Uterus (tissue), 4 donors: ENCODE data around the gene THG1L. TPM values are rescaled to one million over a fixed set of nuclear protein-coding genes. Genes with fewer than 3 reads are reported as not detected.

Source experiments
- DNase-seq, 2 donors: peaks; one replicate each; pipeline ENCODE4 v3.0.0-alpha.2; 2019 to 2020
- H3K27ac ChIP-seq, 2 donors: fragments of 200-600 bp; sonication (generic); 1 replicate in 1 of 2; 2 replicates in 1 of 2; pipeline ENCODE4 v1.5.1; 2016 to 2018
- H3K27me3 ChIP-seq, 2 donors: fragments of 200-600 bp; sonication (generic); one replicate each; pipeline ENCODE4 v1.5.1; 2018 to 2019; ENCODE audit warnings: control low read depth in 1 of 2
- H3K36me3 ChIP-seq, 2 donors: fragments of 200-600 bp; sonication (generic); one replicate each; pipeline ENCODE4 v1.5.1; 2019; ENCODE audit warnings: control low read depth in 1 of 2
- H3K4me1 ChIP-seq, 2 donors: fragments of 200-600 bp; sonication (generic); one replicate each; pipeline ENCODE4 v1.5.1; 2018 to 2019; ENCODE audit warnings: control low read depth in 1 of 2
- H3K4me3 ChIP-seq, 2 donors: fragments of 200-600 bp; sonication (generic); 1 replicate in 1 of 2; 2 replicates in 1 of 2; pipeline ENCODE4 v1.5.1; 2018 to 2019; ENCODE audit warnings: mild to moderate bottlenecking in 1 of 2
- H3K9me3 ChIP-seq, 2 donors: fragments of 200-600 bp; sonication (generic); one replicate each; pipeline ENCODE4 v1.5.1; 2019; ENCODE audit warnings: control low read depth in 1 of 2
- POLR2A ChIP-seq, 2 donors: fragments of 450-650 bp; IDR thresholded peaks; one replicate each; pipeline ENCODE4 v1.6.1; 2016; ENCODE audit warnings: antibody characterized with exemption in 2 of 2, mild to moderate bottlenecking in 1 of 2, moderate library complexity in 1 of 2
- intact Hi-C: fragments of 100-400 bp; cut with DNase I; formaldehyde crosslinking; loops from one replicate; pipeline ENCODE4 v1.15.1; 2023; ENCODE audit warnings: low total_unique reads
- total RNA-seq, 4 donors: library from RNA; depleted of rRNA in 3 of 4; stranded (reverse); fragments of >200 nt in 3 of 4; gene quantifications; one replicate each; pipeline versions ENCODE4 v1.1.0 to v1.2.4, GENCODE V29; 2014 to 2023
- TF ChIP-seq, protein P1 (sequence below), 4 experiments: fragments of 200-600 bp in 2 of 4; fragments of 450-650 bp in 2 of 4; sonication (generic) in 2 of 4; IDR thresholded peaks; one replicate each; pipeline ENCODE4 v1.5.1; 2016 to 2019; ENCODE audit warnings: antibody characterized with exemption in 4 of 4, mild to moderate bottlenecking in 2 of 4, moderate library complexity in 1 of 4
- donor health status: DM: yes; HTN: yes; CAD: no.

The THG1L gene
- total RNA-seq, 4 donors from 2014 or later = 6.5 to 29.2 (median 19.6) TPM

DNA sequence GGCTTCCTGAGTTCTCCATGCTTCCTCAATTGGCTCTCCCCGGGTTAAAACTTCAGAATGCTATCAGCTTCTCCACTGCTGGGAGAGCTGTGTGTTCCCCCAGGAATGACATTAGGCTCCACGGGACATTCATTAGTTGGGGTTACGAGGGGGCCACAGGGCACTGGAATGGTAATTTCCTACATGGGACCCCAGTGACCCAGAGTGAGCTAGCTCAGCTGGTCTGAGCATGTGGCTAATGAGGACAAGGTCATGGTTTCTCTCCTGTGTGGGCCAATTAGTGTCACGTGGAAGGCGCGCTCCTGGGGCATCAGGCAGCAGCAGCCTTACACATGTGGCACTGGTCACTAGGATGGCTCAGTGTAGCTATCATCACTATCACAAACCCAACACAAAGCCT is 33.3 kb downstream of the THG1L start:
- DNase-seq = no peak
- no peak overlapping the region for H3K27ac ChIP-seq
- no peak overlapping the region for H3K4me3 ChIP-seq
- no peaks in the 10 kb centered on the region for H3K27me3 ChIP-seq
- TF ChIP-seq, protein P1, sequence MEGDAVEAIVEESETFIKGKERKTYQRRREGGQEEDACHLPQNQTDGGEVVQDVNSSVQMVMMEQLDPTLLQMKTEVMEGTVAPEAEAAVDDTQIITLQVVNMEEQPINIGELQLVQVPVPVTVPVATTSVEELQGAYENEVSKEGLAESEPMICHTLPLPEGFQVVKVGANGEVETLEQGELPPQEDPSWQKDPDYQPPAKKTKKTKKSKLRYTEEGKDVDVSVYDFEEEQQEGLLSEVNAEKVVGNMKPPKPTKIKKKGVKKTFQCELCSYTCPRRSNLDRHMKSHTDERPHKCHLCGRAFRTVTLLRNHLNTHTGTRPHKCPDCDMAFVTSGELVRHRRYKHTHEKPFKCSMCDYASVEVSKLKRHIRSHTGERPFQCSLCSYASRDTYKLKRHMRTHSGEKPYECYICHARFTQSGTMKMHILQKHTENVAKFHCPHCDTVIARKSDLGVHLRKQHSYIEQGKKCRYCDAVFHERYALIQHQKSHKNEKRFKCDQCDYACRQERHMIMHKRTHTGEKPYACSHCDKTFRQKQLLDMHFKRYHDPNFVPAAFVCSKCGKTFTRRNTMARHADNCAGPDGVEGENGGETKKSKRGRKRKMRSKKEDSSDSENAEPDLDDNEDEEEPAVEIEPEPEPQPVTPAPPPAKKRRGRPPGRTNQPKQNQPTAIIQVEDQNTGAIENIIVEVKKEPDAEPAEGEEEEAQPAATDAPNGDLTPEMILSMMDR (IDR thresholded peaks at IDR 0.05) = no peak
- TF ChIP-seq POLR2A (IDR thresholded peaks at IDR 0.05) = no peak
- H3K4me1 ChIP-seq = no peaks in the 10 kb centered on the region
- H3K9me3 ChIP-seq = no peaks in the 10 kb centered on the region
- no peaks in the 10 kb centered on the region for H3K36me3 ChIP-seq
- intact Hi-C loops = no loop called here

DNA sequence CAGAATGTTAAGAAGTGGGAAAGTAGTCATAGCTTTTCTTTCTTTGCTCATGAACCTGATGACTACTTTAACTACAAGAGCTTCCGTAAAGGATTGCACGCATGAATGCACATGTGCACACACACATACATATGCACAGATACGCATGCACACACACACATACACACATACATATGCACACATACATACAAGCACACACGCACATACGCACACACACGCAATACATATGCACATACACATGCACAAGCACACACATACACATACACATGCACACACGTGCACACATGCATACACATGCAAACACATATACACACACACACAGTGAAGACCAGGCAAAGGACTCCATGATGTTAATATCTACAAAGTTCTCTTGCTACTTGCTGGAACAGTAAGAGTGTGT is 35.2 kb downstream of the THG1L start:
- no peak overlapping the region for H3K4me3 ChIP-seq
- intact Hi-C loops = no loop called here
- no peak for DNase-seq
- no peaks in the 10 kb centered on the region for H3K9me3 ChIP-seq
- no peak for TF ChIP-seq POLR2A (IDR thresholded peaks at IDR 0.05)
- TF ChIP-seq, protein P1 (IDR thresholded peaks at IDR 0.05) = no peak
- H3K27ac ChIP-seq = no peak overlapping the region
- H3K36me3 ChIP-seq = no peaks in the 10 kb centered on the region
- H3K4me1 ChIP-seq = no peaks in the 10 kb centered on the region
- no peaks in the 10 kb centered on the region for H3K27me3 ChIP-seq

DNA sequence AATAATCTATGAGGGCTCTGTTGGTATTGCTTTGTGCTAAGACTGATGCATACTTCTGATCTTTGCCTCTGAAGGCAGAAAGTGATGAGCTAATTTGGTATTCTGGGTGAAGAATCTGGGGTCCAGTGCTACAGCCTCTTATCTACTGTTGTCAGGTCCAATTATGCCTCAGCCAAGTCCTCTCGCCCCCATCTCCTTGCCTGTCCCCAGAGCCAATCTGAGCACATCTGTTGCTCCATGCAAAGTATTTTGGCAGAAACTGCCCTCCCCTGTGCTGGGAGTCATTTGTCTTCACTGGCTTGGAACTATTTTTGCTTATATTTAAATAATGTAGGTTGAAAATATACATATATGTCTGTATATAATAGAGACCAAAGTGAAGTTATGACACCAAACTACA is 35.7 kb downstream of the THG1L start:
- H3K4me3 ChIP-seq = no peak overlapping the region
- H3K9me3 ChIP-seq = no peaks in the 10 kb centered on the region
- no peak for TF ChIP-seq POLR2A (IDR thresholded peaks at IDR 0.05)
- TF ChIP-seq, protein P1 (IDR thresholded peaks at IDR 0.05) = no peak
- no peaks in the 10 kb centered on the region for H3K36me3 ChIP-seq
- no peaks in the 10 kb centered on the region for H3K4me1 ChIP-seq
- DNase-seq = no peak
- intact Hi-C loops = no loop called here
- H3K27ac ChIP-seq = no peak overlapping the region
- H3K27me3 ChIP-seq = no peaks in the 10 kb centered on the region

DNA sequence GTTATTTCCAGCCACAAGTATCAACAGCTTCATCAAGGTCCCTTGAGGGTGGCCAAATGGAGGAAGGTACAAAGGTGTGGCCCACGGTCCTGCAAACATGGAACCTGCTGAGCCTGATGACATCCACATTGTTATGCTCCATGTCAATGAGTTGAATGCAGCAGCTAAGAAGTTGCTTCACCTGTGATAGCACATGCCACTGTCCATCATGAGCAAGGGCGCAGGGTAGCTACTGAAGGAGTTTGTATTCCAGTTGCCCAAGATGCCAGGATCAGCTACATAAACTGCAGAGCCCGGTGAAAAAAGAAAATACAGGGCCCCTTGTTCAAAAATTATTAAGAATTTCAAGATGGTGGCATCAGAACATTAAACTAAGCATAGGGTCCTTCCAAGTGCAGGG is 36.5 kb downstream of the THG1L start:
- TF ChIP-seq POLR2A (IDR thresholded peaks at IDR 0.05) = no peak
- TF ChIP-seq, protein P1 (IDR thresholded peaks at IDR 0.05) = no peak
- Histone ChIP-seq H3K27me3 (no peaks in the 10 kb centered on the region), H3K27ac (no peak overlapping the region), H3K4me1 (no peaks in the 10 kb centered on the region), H3K36me3 (no peaks in the 10 kb centered on the region), H3K9me3 (no peaks in the 10 kb centered on the region), H3K4me3 (no peak overlapping the region)
- DNase-seq = no peak
- intact Hi-C loops = no loop called here

DNA sequence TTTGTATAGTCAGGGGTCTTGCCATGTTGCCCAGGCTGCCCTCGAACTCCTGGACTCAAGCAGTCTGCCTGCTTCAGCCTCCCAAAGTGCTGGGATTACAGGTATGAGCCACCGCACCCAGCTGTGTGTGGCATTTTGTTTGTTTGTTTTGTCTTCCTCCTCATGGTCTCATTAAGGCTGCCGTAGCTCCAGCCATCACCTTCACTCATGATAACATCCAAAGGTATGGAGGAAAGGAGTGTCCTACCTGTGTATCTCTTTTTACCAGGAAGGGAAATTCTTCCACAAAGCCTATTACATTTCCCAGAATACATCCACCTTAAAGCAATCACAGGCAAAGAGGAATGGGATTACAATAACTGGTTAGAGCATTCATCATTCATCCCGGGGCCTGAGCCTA is 39.4 kb downstream of the THG1L start:
- no peak for TF ChIP-seq POLR2A (IDR thresholded peaks at IDR 0.05)
- no peaks in the 10 kb centered on the region for H3K36me3 ChIP-seq
- no peaks in the 10 kb centered on the region for H3K4me1 ChIP-seq
- no peak overlapping the region for H3K4me3 ChIP-seq
- DNase-seq = no peak
- H3K9me3 ChIP-seq = no peaks in the 10 kb centered on the region
- no peak overlapping the region for H3K27ac ChIP-seq
- intact Hi-C loops = no loop called here
- no peaks in the 10 kb centered on the region for H3K27me3 ChIP-seq

DNA sequence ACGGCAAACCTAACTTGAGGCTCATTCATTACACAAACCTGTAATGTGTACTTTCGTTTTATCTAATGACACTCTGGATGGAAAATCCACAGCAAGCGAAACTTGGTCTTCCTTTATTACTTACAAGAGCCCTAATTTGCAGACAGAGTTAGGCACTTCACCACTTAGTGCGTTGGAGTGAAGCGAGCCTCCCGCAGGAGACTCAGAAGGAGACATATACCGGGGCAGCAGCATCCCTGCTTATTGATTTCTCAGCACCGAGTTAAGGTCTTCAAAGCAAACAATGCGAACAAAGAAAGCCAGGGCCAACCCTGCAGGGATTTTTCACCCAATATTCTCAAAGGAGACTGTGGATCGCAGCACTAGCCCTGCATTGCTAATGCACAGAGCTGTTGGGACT is 40.9 kb downstream of the THG1L start:
- DNase-seq = no peak
- Histone ChIP-seq H3K27ac (no peak overlapping the region), H3K27me3 (no peaks in the 10 kb centered on the region), H3K36me3 (no peaks in the 10 kb centered on the region), H3K4me1 (no peaks in the 10 kb centered on the region), H3K9me3 (no peaks in the 10 kb centered on the region), H3K4me3 (no peak overlapping the region)
- intact Hi-C loops = no loop called here
- TF ChIP-seq POLR2A (IDR thresholded peaks at IDR 0.05) = no peak
- TF ChIP-seq, protein P1 (IDR thresholded peaks at IDR 0.05) = no peak
